Measurements from ENCODE around the gene SMIM10L2A.
"Not testable (repeated sequence)": the region's sequence is repeated elsewhere in the genome, so short reads cannot be mapped to it uniquely, and the experiment has no call there.

Gene SMIM10L2A

DNA sequence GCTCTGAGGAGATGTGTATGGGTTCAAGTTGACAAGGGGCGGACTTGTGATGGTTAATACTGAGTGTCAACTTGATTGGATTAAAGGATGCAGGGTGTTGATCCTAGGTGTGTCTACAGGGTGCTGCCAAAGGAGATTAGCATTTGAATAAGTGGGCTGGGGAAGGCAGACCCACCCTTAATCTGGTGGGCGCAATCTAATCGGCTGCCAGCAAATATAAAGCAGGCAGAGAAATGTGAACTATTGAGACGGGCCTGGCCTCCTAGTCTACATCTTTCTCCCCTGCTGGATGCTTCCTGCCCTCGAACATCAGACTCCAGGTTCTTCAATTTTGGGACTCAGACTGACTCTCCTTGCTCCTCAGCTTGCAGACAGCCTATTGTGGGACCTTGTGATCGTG, 26.7 kb upstream of the SMIM10L2A start:
- no peaks in the 10 kb centered on the region for H3K36me3 ChIP-seq (ENCODE audit: control insufficient read depth, insufficient read depth, low read length)
- H3K9me3 ChIP-seq (ENCODE audit: control insufficient read depth, insufficient read depth, low read length), result no peaks in the 10 kb centered on the region
- no peak overlapping the region for H3K27ac ChIP-seq (ENCODE audit: low read length)
- H3K27me3 ChIP-seq (ENCODE audit: control insufficient read depth, insufficient read depth, low read length), result no peaks in the 10 kb centered on the region
- H3K4me1 ChIP-seq (ENCODE audit: control insufficient read depth, insufficient read depth, low read length), result no peaks in the 10 kb centered on the region
- no peak overlapping the region for H3K4me3 ChIP-seq (ENCODE audit: low read length)
- no CpG with 5 or more reads among the region's 6 CpGs for WGBS (ENCODE audit: insufficient coverage, insufficient read length)
- no peak for DNase-seq (ENCODE audit: low read depth, low spot score)

GRCh38 chrX:135396109-135396508, 25.6 kb upstream of the SMIM10L2A start:
- DNase-seq (ENCODE audit: low read depth, low spot score), result no peak
- Histone ChIP-seq H3K27me3 (ENCODE audit: control insufficient read depth, insufficient read depth, low read length) (no peaks in the 10 kb centered on the region), H3K27ac (ENCODE audit: low read length) (no peak overlapping the region), H3K36me3 (ENCODE audit: control insufficient read depth, insufficient read depth, low read length) (no peaks in the 10 kb centered on the region), H3K4me3 (ENCODE audit: low read length) (no peak overlapping the region), H3K9me3 (ENCODE audit: control insufficient read depth, insufficient read depth, low read length) (no peaks in the 10 kb centered on the region), H3K4me1 (ENCODE audit: control insufficient read depth, insufficient read depth, low read length) (no peaks in the 10 kb centered on the region; the same call in 1 of the 2 replicates)
- WGBS (ENCODE audit: insufficient coverage, insufficient read length), result no CpG with 5 or more reads among the region's 4 CpGs

GRCh38 chrX:135396566-135396965, 25.2 kb upstream of the SMIM10L2A start:
- no peaks in the 10 kb centered on the region for H3K27me3 ChIP-seq (ENCODE audit: control insufficient read depth, insufficient read depth, low read length)
- H3K36me3 ChIP-seq (ENCODE audit: control insufficient read depth, insufficient read depth, low read length), result no peaks in the 10 kb centered on the region
- no CpG with 5 or more reads among the region's 3 CpGs for WGBS (ENCODE audit: insufficient coverage, insufficient read length)
- no peak overlapping the region for H3K4me3 ChIP-seq (ENCODE audit: low read length)
- no peaks in the 10 kb centered on the region; the same call in 1 of the 2 replicates for H3K4me1 ChIP-seq (ENCODE audit: control insufficient read depth, insufficient read depth, low read length)
- no peak overlapping the region for H3K27ac ChIP-seq (ENCODE audit: low read length)
- DNase-seq (ENCODE audit: low read depth, low spot score), result no peak
- no peaks in the 10 kb centered on the region for H3K9me3 ChIP-seq (ENCODE audit: control insufficient read depth, insufficient read depth, low read length)

- no peak for DNase-seq (ENCODE audit: low read depth, low spot score)
- Histone ChIP-seq H3K27me3 (ENCODE audit: control insufficient read depth, insufficient read depth, low read length) (no peaks in the 10 kb centered on the region), H3K9me3 (ENCODE audit: control insufficient read depth, insufficient read depth, low read length) (no peaks in the 10 kb centered on the region), H3K4me3 (ENCODE audit: low read length) (no peak overlapping the region), H3K36me3 (ENCODE audit: control insufficient read depth, insufficient read depth, low read length) (no peaks in the 10 kb centered on the region), H3K27ac (ENCODE audit: low read length) (no peak overlapping the region), H3K4me1 (ENCODE audit: control insufficient read depth, insufficient read depth, low read length) (no peaks in the 10 kb centered on the region; the same call in 1 of the 2 replicates)
- WGBS (ENCODE audit: insufficient coverage, insufficient read length), result no CpG with 5 or more reads among the region's 2 CpGs
Measured at GRCh38 chrX:135397652-135398051, 24.1 kb upstream of the SMIM10L2A start.

GRCh38 chrX:135403374-135403773, 18.4 kb upstream of the SMIM10L2A start:
- H3K9me3 ChIP-seq (ENCODE audit: control insufficient read depth, insufficient read depth, low read length), result no peaks in the 10 kb centered on the region
- no peak overlapping the region for H3K27ac ChIP-seq (ENCODE audit: low read length)
- no peaks in the 10 kb centered on the region; the same call in none of the 2 replicates for H3K4me1 ChIP-seq (ENCODE audit: control insufficient read depth, insufficient read depth, low read length)
- DNase-seq (ENCODE audit: low read depth, low spot score), result no peak
- no peaks in the 10 kb centered on the region for H3K36me3 ChIP-seq (ENCODE audit: control insufficient read depth, insufficient read depth, low read length)
- no peak overlapping the region for H3K4me3 ChIP-seq (ENCODE audit: low read length)
- no peaks in the 10 kb centered on the region for H3K27me3 ChIP-seq (ENCODE audit: control insufficient read depth, insufficient read depth, low read length)

DNA sequence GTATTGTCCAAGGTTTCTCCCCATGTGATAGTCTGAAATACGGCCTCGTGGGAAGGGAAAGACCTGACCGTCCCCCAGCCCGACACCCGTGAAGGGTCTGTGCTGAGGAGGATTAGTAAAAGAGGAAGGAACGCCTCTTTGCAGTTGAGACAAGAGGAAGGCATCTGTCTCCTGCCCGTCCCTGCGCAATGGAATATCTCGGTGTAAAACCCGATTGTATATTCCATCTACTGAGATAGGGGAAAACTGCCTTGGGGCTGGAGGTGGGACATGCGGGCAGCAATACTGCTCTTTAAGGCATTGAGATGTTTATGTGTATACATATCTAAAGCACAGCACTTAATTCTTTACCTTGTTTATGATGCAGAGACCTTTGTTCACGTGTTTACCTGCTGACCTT, 15.3 kb upstream of the SMIM10L2A start:
- H3K27ac ChIP-seq (ENCODE audit: low read length); DNase-seq (ENCODE audit: low read depth, low spot score); H3K36me3 ChIP-seq (ENCODE audit: control insufficient read depth, insufficient read depth, low read length); H3K4me1 ChIP-seq (ENCODE audit: control insufficient read depth, insufficient read depth, low read length); H3K27me3 ChIP-seq (ENCODE audit: control insufficient read depth, insufficient read depth, low read length); H3K9me3 ChIP-seq (ENCODE audit: control insufficient read depth, insufficient read depth, low read length); H3K4me3 ChIP-seq (ENCODE audit: low read length): not testable (repeated sequence)
- WGBS (ENCODE audit: insufficient coverage, insufficient read length), result no CpG with 5 or more reads among the region's 12 CpGs

- Histone ChIP-seq H3K27ac (ENCODE audit: low read length) (no peak overlapping the region), H3K4me3 (ENCODE audit: low read length) (no peak overlapping the region), H3K4me1 (ENCODE audit: control insufficient read depth, insufficient read depth, low read length) (no peaks in the 10 kb centered on the region; the same call in 1 of the 2 replicates), H3K27me3 (ENCODE audit: control insufficient read depth, insufficient read depth, low read length) (no peaks in the 10 kb centered on the region), H3K9me3 (ENCODE audit: control insufficient read depth, insufficient read depth, low read length) (no peaks in the 10 kb centered on the region), H3K36me3 (ENCODE audit: control insufficient read depth, insufficient read depth, low read length) (no peaks in the 10 kb centered on the region)
- WGBS (ENCODE audit: insufficient coverage, insufficient read length), result no CpG with 5 or more reads among the region's 1 CpG
- DNase-seq (ENCODE audit: low read depth, low spot score), result no peak
Measured at GRCh38 chrX:135408794-135409193, 12.9 kb upstream of the SMIM10L2A start.

- no peaks in the 10 kb centered on the region; the same call in 1 of the 2 replicates for H3K4me1 ChIP-seq (ENCODE audit: control insufficient read depth, insufficient read depth, low read length)
- WGBS (ENCODE audit: insufficient coverage, insufficient read length), result no CpG with 5 or more reads among the region's 2 CpGs
- no peak for DNase-seq (ENCODE audit: low read depth, low spot score)
- no peaks in the 10 kb centered on the region for H3K36me3 ChIP-seq (ENCODE audit: control insufficient read depth, insufficient read depth, low read length)
- H3K27me3 ChIP-seq (ENCODE audit: control insufficient read depth, insufficient read depth, low read length), result no peaks in the 10 kb centered on the region
- no peak overlapping the region for H3K4me3 ChIP-seq (ENCODE audit: low read length)
- no peak overlapping the region for H3K27ac ChIP-seq (ENCODE audit: low read length)
- H3K9me3 ChIP-seq (ENCODE audit: control insufficient read depth, insufficient read depth, low read length), result no peaks in the 10 kb centered on the region
Measured at GRCh38 chrX:135410861-135411627, 10.7 kb upstream of the SMIM10L2A start.

- no peaks in the 10 kb centered on the region; the same call in 1 of the 2 replicates for H3K4me1 ChIP-seq (ENCODE audit: control insufficient read depth, insufficient read depth, low read length)
- no peak for DNase-seq (ENCODE audit: low read depth, low spot score)
- WGBS (ENCODE audit: insufficient coverage, insufficient read length), result no CpG with 5 or more reads among the region's 3 CpGs
- no peak overlapping the region for H3K27ac ChIP-seq (ENCODE audit: low read length)
- no peak overlapping the region for H3K4me3 ChIP-seq (ENCODE audit: low read length)
- no peaks in the 10 kb centered on the region for H3K27me3 ChIP-seq (ENCODE audit: control insufficient read depth, insufficient read depth, low read length)
- no peaks in the 10 kb centered on the region for H3K36me3 ChIP-seq (ENCODE audit: control insufficient read depth, insufficient read depth, low read length)
- H3K9me3 ChIP-seq (ENCODE audit: control insufficient read depth, insufficient read depth, low read length), result no peaks in the 10 kb centered on the region
Measured at GRCh38 chrX:135411893-135412292, 9.9 kb upstream of the SMIM10L2A start.

- no CpG with 5 or more reads among the region's 4 CpGs for WGBS (ENCODE audit: insufficient coverage, insufficient read length)
- no peaks in the 10 kb centered on the region for H3K27me3 ChIP-seq (ENCODE audit: control insufficient read depth, insufficient read depth, low read length)
- H3K36me3 ChIP-seq (ENCODE audit: control insufficient read depth, insufficient read depth, low read length), result no peaks in the 10 kb centered on the region
- no peak for DNase-seq (ENCODE audit: low read depth, low spot score)
- H3K9me3 ChIP-seq (ENCODE audit: control insufficient read depth, insufficient read depth, low read length), result no peaks in the 10 kb centered on the region
- H3K4me3 ChIP-seq (ENCODE audit: low read length), result no peak overlapping the region
- no peaks in the 10 kb centered on the region for H3K4me1 ChIP-seq (ENCODE audit: control insufficient read depth, insufficient read depth, low read length)
- H3K27ac ChIP-seq (ENCODE audit: low read length), result no peak overlapping the region
Measured at GRCh38 chrX:135416546-135416945, 5.2 kb upstream of the SMIM10L2A start.

DNA sequence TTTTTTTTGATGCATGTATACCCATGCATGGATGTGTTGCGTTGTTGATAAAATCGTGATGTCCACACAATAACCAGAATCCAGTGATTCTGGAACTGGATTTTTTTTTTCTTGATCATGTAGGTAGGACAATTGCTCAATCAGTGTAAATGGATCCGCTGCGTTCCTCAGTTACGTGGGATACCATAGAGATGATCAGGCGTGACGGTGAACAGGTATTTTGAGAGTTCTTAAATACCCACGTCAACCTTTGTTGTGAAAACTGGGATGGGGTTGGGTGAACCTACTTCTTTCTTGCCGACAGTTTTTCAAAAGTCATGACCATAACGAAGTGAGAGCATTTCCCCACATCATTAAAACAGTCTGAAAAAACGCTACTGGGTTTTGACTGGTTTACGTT, 913 bp upstream of the SMIM10L2A start:
- no CpG with 5 or more reads among the region's 12 CpGs for WGBS (ENCODE audit: insufficient coverage, insufficient read length)
- H3K27ac ChIP-seq (ENCODE audit: low read length), result no peak overlapping the region
- DNase-seq (ENCODE audit: low read depth, low spot score), result no peak
- H3K36me3 ChIP-seq (ENCODE audit: control insufficient read depth, insufficient read depth, low read length), result no peaks in the 10 kb centered on the region
- H3K4me3 ChIP-seq (ENCODE audit: low read length), result no peak overlapping the region
- no peaks in the 10 kb centered on the region for H3K9me3 ChIP-seq (ENCODE audit: control insufficient read depth, insufficient read depth, low read length)
- no peaks in the 10 kb centered on the region for H3K27me3 ChIP-seq (ENCODE audit: control insufficient read depth, insufficient read depth, low read length)
- H3K4me1 ChIP-seq (ENCODE audit: control insufficient read depth, insufficient read depth, low read length), result no peaks in the 10 kb centered on the region; the same call in 1 of the 2 replicates
